ENCODE measurements around the gene DEXI. TPM values are rescaled to one million over a fixed set of nuclear protein-coding genes. Genes with fewer than 3 reads are reported as not detected.
"Not testable (repeated sequence)": the region's sequence is repeated elsewhere in the genome, so short reads cannot be mapped to it uniquely, and the experiment has no call there.

Gene DEXI
- total RNA-seq, 1 donor from 2014 or later, result 41.6 TPM

DNA sequence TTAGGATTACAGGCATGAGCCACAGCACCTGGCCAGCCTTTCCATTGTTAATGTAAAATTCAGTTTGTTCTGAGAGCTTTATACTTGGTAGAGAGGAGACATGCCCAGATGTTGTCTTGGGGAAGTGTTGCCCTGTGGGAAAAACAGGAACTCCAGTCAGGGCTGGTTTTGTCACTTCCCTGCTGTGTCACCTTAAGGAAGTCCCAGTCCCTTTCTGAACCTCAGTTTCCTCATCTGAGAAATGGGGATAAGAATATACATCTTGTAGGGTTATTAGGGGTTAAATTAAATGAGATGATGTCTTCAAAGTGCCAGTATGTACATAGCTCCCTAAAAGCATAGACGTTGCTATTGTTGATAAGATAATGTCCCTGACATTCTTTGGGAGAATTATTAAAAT lies 27.3 kb upstream of the DEXI start:
- no peak for DNase-seq (ENCODE audit: low spot score)

DNA sequence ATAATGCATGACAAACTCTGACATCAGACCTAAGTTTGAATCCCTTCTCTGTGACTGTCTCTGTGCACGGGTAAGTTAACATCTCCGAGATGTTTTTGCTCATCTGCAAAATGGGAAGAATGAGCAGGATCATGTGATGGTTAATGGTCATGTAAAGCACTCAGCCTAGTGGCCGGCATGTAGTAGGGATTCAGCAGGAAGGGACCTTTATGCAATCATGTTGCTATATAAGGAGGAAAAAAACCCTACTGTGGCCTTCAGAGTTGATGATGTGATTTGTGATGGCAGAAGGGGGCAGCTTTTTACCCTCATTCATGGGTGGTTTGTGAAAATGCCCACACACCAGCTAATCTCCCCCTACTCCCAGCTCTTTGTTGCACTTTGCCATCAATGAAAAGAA lies 26.2 kb upstream of the DEXI start:
- no peak for DNase-seq (ENCODE audit: low spot score)

DNA sequence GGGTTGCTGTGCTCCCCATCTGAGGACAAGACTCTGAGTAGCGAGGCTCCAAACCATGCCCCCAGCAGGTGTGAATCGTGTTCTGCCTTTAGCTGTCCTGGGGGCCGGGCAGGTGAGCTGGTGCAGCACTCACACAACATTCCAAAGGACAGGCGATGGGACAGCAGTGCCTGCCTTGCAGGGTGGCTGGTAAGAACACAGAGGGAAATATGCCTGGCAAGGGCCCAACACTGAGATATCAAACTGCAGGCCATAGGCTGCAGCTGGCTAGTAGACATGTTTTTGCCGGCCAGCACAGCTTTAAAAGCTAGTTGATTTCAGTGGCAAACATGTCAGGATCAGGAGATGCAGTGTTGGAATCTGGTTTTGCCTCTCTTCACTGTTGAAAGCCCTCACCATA lies 25.7 kb upstream of the DEXI start:
- DNase-seq (ENCODE audit: low spot score), result no peak

DNA sequence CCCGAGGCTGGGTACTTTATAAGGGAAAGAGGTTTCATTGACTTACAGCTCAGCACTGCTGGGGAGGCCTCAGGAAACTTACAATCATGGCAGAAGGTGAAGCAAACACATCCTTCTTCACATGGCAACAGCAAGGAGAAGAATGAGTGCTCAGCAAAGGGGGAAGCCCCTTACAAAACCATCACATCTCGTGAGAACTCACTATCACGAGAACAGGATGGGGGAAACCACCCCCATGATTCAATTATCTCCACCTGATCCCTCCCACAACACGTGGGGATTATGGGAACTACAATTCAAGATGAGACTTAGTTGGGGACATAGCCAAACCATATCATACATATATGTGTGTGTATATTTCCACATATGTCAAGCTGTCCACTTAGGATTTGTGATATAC lies 24.3 kb upstream of the DEXI start:
- not testable (repeated sequence) for DNase-seq (ENCODE audit: low spot score)

DNA sequence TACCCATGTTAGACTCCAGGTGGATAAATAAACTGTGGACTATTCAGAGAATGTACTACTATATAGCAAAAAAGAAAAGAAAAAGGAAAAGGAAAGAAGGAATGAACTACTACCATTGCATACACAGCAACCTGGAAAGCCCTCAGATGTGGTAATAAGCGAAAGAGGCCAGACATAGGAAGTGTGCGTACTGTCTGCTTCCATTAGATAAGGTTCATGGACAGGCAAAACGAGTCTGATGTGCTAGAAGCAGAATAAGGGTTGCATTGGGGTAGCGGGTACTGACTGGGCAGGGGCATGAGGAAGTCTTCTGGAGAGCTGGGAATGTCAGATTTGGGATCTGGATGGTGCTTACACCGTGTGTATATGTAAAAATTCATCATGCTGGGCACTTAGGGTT lies 23.9 kb upstream of the DEXI start:
- DNase-seq (ENCODE audit: low spot score), result no peak

DNA sequence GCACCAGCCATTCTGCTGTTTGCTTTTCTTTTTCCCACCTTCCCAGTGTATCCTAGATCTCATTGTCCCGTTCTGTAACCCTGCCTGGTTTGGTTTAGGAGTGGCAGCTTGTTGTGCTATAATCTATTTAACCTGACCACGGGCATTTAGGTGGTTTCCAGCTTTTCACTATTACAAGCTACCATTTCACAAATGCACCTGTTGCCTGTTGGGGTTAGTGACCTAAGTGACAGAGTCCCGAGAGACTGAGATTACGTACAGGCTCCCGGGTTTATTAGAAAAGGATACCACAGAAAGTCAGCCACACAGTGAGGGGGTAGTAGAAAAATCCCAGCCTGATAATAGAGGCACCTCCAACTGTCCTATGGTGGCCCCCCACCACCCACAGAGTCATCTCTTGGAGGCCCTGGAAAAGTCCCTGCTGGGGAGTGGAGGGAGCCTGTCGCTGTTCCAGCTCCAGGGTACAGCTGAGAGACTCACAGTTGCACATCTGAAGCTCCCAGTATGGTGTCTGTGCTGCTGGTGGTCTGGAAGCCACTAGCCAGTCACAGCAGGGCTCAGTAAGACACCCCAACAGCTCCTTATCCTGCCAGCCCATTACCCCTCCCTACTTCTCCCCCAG lies 23.3 kb upstream of the DEXI start:
- no peak for DNase-seq (ENCODE audit: low spot score)

DNA sequence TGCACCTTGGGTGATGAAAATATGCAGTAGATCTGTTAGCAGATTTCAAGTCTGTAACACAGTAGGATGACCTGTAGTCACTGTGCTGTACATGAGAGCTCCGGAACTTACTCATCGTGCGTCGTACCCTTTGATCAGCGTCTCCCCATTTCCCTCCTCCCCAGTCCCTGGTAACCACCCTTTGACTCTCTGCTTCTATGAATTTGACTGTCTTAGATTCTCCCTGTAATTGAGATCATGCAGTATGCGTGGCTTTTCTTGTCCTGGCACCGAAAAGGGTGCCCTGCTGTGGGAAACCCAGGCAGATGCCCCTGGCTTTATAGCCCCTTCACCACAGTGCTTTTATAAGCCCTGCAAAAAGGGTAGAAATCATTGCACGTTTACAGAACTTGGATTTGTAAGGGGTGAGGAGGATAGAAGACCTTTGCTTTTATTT lies 22.6 kb upstream of the DEXI start:
- DNase-seq (ENCODE audit: low spot score), result no peak

DNA sequence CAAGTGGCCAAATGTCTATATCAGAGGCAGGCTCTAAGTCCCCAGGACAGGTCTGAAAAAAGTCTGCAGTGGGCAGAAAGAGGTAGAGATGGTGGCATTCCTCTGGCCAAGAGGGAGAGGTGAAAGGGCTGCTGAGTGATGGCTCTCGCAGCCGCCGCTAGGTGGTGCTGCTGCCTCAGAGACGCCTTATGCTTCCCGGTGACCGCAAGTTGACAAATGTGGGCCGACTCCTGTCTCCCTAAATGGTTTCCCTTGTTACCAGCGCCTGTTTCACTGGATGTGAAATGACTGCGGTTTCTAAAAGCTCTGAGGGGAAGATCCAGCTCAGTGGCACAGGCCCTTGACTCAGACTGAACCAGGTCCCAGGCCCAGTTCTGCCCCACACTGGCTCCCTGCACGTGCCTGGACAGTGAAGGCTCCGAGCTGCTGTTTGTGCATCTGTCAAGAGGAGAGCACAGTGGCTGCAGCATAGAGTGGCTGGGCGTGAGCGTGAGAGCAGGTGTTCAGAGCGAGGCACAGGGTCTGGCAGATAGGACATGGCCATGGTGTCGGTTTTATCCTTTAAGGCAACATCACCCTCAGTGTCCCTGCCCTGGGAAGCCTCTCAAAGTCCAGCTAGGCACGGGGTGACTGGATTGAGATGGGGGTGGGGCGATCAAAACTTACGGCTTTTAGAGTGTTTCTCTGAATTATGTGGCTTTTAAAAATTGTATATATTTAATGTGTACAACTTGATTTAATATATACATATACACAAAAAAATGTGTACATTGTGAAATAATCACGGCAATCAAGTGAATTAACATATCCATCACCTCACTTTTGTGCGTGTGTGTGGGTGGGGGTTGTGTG lies 22.0 kb upstream of the DEXI start:
- DNase-seq (ENCODE audit: low spot score), result no peak

DNA sequence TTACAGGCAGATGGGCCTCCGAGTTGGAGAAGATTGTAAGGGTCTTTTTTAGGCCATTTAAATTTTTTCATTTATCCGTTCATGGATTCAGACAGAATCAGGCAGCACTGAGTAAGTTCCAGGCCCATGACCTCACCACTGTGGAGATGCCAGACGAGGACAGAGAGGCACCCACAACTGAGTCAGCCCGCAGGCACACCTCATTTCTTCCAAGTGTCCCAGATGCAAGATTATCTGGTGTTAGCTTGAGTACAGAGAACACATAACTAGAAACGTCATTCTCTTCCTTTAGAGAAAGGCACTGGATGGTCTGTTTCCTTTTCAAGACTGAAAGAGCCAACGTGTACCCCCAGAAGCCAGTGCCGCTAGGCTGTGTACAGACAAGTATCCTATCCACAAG lies 19.0 kb upstream of the DEXI start:
- DNase-seq (ENCODE audit: low spot score), result no peak

DNA sequence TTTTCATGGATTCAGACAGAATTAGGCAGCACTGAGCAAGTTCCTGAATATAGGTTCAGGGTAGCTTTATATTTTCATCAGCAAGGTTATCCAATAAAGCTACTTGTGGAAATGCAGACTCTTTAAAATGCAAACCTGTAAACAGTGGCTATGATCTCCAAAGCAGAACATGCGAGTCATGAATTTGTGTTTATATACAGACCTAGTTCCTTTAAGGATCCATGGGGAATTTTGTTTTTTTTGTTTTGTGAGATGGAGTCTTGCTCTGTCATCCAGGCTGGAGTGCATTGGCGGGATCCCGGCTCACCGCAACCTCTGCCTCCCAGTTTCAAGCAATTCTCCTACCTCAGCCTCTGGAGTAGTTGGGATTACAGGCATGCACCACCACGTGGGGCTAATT lies 16.9 kb upstream of the DEXI start:
- no peak for DNase-seq (ENCODE audit: low spot score)

DNA sequence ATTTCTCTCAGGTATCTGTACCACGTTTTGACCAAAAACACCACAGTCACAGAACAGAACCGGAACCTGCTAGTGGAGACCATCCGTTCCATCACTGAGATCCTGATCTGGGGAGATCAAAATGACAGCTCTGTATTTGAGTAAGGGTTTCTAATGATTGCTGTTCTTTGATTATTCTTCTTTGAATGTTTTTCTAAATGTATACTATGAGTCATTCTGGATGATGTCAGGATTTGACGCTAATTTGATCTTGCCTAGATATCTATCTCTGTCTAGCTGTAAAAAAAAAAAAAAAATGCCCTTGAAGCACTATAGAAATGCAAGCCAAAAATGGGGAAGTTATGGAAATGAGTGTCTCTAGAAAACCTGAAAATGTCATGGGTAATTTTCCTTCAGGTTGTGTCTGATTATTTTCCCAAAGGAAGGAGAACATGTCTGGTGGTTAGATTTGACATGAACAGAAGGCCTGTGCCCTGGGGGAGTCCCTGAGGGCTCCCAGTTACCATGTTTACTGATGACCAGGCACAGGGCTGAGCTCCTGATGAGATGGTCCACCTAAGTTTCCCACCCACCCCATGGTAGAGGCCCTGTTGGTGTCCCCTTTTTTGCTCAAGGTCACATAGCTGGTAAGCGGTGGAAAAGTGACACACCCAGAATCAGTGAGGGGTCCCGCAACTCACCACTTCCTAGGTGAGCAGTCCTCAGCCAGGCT lies 15.7 kb upstream of the DEXI start:
- no peak for DNase-seq (ENCODE audit: low spot score)

DNA sequence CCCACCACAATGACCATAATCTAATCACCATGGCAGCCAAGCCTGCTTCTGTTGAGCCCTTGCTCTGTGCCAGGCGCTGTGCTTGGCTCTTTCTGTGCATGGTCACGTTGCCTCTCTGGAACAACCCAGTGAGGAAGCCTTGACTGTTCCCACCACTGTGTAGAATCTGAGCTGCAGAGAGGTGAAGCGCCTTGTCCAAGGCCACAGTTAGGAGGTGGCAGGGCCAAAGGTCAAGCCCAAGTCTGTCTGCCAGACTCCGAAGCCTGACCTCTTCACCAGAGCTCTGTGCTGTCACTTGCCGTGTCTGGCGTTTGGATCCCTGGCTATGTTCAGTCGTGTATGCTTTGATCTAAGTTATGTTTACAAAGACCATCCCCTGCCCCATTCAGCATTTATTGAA lies 12.6 kb upstream of the DEXI start:
- no peak for DNase-seq (ENCODE audit: low spot score)

DNA sequence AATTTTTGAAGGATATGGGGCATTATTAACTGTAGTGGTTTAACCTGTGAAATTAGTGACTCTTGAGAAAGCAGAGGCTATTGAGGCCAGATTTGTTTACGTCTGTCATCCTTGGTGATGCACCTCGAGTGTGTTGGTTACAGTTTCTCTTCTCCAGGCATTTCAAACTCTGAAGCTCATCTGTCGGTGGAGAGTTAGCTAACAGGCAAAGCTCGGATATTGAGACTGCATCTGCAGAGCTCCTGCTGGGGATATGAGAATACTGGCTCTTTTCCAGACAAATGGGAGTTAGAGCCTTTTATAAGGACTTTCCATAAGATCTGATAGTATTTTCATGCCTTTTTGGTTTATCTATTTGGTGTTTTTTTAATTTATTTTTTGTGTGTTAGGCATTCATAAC lies 8.8 kb upstream of the DEXI start:
- no peak for DNase-seq (ENCODE audit: low spot score)

DNA sequence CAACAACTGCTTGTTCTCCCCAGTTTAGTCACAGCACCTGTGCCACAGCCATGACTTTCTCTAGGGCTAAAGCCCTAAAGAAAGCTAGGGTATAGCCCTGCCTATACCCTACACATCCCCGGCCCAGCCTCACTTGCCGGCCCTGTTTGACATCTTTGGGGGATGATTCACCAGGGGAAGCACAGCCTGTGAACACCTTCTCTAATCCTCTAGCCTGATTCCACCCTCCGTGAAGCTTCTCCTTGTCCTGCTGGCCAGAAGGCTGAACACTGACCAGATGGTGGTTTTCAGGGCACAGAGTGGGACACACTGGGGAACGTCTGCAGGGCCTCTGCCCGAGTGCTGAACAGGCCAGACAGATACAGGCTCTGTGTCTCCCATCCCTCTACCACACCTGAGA lies 8.1 kb upstream of the DEXI start:
- DNase-seq (ENCODE audit: low spot score), result no peak

DNA sequence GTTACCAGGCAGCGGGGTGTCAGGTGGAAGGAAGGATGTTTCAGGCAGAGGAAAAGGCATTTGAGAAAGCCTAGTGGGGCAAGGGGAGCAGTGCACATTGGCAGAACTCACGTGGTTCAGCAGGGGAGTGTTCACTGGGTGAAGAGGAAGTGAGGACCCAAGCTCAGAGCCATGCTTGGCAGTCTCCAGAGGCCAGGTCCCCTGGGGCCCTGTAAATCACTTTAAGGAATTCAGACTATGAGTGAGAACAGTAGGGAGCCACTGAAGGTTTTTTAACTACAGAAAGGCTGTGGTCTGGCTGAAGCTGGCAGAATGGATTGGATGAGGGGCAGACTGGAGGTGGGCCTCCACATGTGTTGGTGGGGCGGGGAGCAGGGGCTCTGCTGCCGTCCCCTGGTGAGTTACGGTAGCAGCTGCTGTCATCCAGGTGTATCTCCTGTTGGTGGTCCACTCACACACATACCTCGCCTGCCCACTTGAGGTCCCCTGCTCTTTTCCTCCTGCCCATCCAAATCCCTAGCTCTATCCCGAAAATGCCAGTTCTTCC lies 7.2 kb upstream of the DEXI start:
- DNase-seq (ENCODE audit: low spot score), result no peak

DNA sequence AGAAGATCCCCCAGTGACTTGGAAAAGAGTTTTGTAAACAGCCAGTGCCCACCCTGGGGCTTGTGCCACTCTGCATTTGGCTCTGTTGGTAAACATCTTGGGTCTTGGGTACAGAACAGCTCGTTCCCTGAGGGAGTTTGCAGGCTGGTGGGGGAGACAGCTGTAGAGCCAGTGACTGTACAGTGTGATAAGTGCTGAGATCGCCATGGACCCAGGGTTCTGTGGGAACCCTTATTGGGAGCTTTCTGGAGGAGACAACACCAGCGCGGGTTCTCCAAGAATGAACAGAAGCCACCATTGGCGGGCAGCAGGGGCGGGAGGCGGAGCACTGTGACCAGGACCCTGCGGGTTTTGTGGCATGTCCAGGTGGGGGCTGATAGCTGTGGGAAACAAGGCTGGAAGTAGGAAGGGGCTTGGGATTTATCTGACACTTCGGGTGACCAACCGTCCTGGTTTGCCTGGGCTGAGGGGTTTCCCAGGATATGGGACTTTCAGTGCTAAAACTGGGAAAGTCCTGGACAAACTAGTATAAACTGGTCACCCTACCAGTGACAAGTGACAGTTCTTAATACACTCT lies 5.0 kb upstream of the DEXI start:
- no peak for DNase-seq (ENCODE audit: low spot score)

DNA sequence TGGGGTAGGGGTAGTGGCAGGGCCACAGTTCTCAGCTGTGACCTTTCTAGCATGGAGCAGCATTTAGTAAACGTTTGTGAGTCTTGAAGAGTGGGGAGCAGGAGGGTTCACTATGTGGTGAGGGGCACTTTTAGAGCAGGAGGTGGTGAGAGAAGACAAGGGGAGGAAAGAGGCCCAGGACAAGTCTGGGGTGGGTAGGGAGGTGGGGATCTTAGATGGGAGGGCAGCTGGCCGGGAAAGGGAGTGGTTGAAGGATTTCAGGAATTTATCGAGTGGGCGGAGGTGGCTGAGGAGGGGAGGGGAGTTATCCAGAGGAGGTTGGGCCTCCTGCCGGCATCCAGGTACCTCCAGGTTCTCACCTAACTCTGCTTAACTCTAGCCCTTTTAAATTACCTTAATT lies 4.0 kb upstream of the DEXI start:
- no peak for DNase-seq (ENCODE audit: low spot score)

DNA sequence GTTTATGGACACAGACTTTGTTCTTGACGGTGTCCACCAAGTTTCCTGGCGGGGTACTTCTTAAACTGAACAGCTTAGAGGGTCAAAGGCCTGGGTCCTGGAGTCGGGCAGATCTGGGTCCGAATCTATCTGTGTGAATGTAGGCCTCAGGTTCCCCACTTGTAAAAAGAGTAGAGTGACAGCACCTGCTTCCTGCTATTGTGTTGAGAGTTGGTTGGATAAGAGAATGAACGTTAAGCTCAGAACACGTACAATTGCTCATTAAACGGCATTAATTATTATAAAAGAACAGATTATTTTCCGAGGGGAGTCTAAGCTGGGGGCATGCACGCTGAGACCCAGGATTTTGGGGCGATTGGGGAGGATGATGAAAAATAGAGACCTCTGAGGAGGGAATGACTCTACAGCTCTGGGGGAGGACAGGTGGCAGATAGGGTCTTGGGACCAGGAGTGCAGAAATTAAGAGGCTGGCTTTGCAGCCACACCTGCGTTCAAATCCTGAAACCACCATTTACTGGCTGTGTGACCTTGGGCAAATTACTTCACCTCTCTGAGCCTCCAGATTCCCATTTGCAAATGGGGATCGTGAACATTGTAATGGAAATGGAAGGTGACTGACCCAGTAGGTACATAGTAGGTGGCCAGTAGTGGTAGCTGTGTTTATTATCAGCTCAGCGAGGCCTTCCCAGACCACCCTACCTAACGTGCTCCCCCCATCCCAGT lies 3.0 kb upstream of the DEXI start:
- no peak for DNase-seq (ENCODE audit: low spot score)

DNA sequence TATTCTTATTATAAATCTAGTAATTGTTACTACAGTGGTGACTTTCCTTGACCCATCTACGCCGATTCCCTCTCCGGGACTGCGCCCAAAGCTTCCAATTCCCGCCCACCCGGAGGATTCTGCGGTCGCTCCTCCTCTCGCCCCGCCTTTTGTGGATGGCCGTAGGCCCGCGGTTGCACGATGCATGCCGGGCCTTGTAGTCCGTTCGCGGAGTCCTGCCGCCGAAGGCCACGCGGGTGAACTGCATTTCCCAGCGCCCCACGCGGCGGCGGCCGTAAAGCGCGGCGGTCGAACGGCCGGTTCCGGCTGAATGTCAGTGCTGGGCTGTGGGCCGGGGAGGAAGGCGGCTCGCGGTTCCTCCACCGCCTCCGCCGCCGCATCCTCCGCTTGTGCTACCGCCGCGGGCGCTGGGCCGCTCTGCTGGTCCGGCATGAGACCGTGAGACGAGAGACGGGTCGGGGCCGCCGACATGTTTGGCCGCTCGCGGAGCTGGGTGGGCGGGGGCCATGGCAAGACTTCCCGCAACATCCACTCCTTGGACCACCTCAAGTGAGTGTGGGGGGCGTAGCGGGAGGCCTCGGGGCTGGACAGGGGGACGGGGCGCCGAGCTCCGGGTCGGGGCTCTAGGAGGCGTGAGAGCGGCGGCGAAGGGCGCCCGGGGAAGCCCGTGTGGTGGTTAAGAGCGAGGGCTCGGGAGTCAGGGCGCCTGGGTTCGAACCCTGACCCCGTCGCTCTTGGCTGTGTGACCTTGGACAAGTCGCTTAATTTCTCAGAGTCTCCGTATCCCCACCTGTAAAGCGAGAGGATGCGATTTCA lies 2.2 kb upstream of the DEXI start, which contains the start of gene CLEC16A:
Gene CLEC16A (plus strand): TSS at position 316 of the 816 bp plus-strand sequence. CDS start 154 bp downstream, at position 470.
- peak; percentile 99 for DNase-seq (ENCODE audit: low spot score)

DNA sequence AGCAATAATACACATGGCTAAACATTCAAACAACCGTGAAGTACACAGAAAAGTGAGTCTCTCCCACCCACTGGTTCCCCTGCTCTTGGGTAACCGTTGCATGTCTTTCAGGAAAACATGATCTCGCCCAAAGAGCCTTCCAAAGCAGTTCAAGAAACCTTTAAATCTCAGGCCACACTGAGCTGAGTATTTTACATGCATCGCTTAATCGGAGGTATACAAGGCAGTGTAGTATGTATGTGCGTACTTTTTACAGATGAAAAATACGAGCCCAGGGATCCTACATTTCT lies 741 bp upstream of the DEXI start:
- DNase-seq (ENCODE audit: low spot score), result no peak

Data from mesenteric fat pad (tissue), 1 donor.